K562 (cell line): Measurements from ENCODE around the gene FMN1. TPM values are rescaled to one million over a fixed set of nuclear protein-coding genes. Genes with fewer than 3 reads are reported as not detected.

ENCODE experiments used
- ATAC-seq: fragments of 200-7000 bp; cut with Tn5 transposase; 3 replicates; pipeline ENCODE4 v1.9.1; 2020; ENCODE audit warnings: moderate library complexity
- BruUV-seq: library from RNA; stranded (reverse); fragments of 400-500 nt; replicated peaks from 2 replicates; lab custom pipeline; 2021; lab: Mats Ljungman, UMichigan
- CTCF ChIA-PET: fragments of 300-600 bp; formaldehyde crosslinking; extraction: SDS; loops from one replicate; lab custom pipeline; 2021; ENCODE audit warnings: low intra/inter-chr PET ratio; lab: Yijun Ruan, JAX
- POLR2A ChIA-PET: fragments of 300-600, 350-650 bp; sonication (Branson Sonifier 250); formaldehyde crosslinking; extraction: SDS; loops from one replicate; lab custom pipeline; 2021; ENCODE audit warnings: antibody characterized with exemption, inconsistent platforms; lab: Yijun Ruan, JAX
- DNase-seq, 4 experiments: peaks; one replicate each; pipeline versions ENCODE4 v3.0.0 to v3.0.0-alpha.2; 2011 to 2018; ENCODE audit warnings: low spot score in 3 of 4, mixed read lengths in 3 of 4; ENCODE audit errors: extremely low read depth in 1 of 4
- FAIRE-seq: peaks from 2 replicates; lab custom pipeline; 2011; peaks lifted over from hg19 to GRCh38; lab: Jason Lieb, UNC
- H2AFZ ChIP-seq: 2 replicates; pipeline ENCODE4 v1.6.0; 2011; ENCODE audit warnings: low read depth, low read length, control low read depth, inconsistent platforms
- H3K27ac ChIP-seq: fragments of 200-600 bp; 3 replicates; pipeline ENCODE4 v1.8.0; 2011; ENCODE audit warnings: low read depth, mild to moderate bottlenecking, control low read depth, inconsistent platforms, low read length, moderate library complexity, mixed read lengths; ENCODE audit errors: extremely low read depth
- H3K27me3 ChIP-seq, 2 experiments: fragments of 300-600 bp in 1 of 2; 2 replicates in 1 of 2; 3 replicates in 1 of 2; pipeline versions ENCODE4 v1.6.0 to v1.8.0; 2011; ENCODE audit warnings: inconsistent platforms in 2 of 2, low read length in 2 of 2, mild to moderate bottlenecking in 1 of 2, mixed read lengths in 1 of 2, moderate library complexity in 1 of 2; ENCODE audit not compliant: control insufficient read depth in 2 of 2, insufficient read depth in 2 of 2
- H3K36me3 ChIP-seq: fragments of 300-600 bp; 3 replicates; pipeline ENCODE4 v1.8.0; 2011; ENCODE audit warnings: mild to moderate bottlenecking, low read length, inconsistent platforms; ENCODE audit not compliant: control insufficient read depth, insufficient read depth
- H3K4me1 ChIP-seq, 2 experiments: fragments of 200-600 bp in 1 of 2; replicated peaks in 1 of 2; 2 replicates in 1 of 2; 3 replicates in 1 of 2; pipeline versions ENCODE4 v1.5.1 to v1.8.0; 2011; ENCODE audit warnings: inconsistent platforms in 2 of 2, low read length in 2 of 2, mild to moderate bottlenecking in 1 of 2, mixed read lengths in 1 of 2, moderate library complexity in 1 of 2; ENCODE audit not compliant: control insufficient read depth in 2 of 2, insufficient read depth in 2 of 2
- H3K4me2 ChIP-seq: 2 replicates; pipeline ENCODE4 v1.6.1; 2011; ENCODE audit warnings: low read length, control low read depth, inconsistent platforms, mixed read lengths; ENCODE audit not compliant: insufficient read depth
- H3K4me3 ChIP-seq: fragments of 200-600 bp; sonication (generic), shearing (Covaris generic); 2 replicates; pipeline ENCODE4 v1.5.1; 2016; ENCODE audit warnings: control low read depth, inconsistent platforms
- H3K79me2 ChIP-seq: fragments of 200-600 bp; 3 replicates; pipeline ENCODE4 v1.8.0; 2011; ENCODE audit warnings: low read length, inconsistent platforms; ENCODE audit not compliant: control insufficient read depth, insufficient read depth
- H3K9ac ChIP-seq, 2 experiments: 2 replicates each; pipeline versions ENCODE4 v1.6.0 to v1.6.1; 2011; ENCODE audit warnings: low read depth in 2 of 2, low read length in 2 of 2, control low read depth in 1 of 2, inconsistent platforms in 1 of 2, mild to moderate bottlenecking in 1 of 2, mixed read lengths in 1 of 2; ENCODE audit not compliant: insufficient read depth in 1 of 2
- H3K9me1 ChIP-seq: one replicate; pipeline ENCODE4 v1.6.0; 2011; ENCODE audit warnings: inconsistent platforms, mild to moderate bottlenecking, low read length, moderate library complexity; ENCODE audit not compliant: control insufficient read depth, insufficient read depth
- H3K9me3 ChIP-seq: replicated peaks from 2 replicates; pipeline ENCODE4 v1.5.1; 2011; ENCODE audit warnings: low read depth, low read length, inconsistent platforms; ENCODE audit not compliant: control insufficient read depth, insufficient read depth
- H4K20me1 ChIP-seq: replicated peaks from 2 replicates; pipeline ENCODE4 v1.6.1; 2011; ENCODE audit warnings: low read length, inconsistent platforms, mixed read lengths; ENCODE audit not compliant: control insufficient read depth, insufficient read depth
- EZH2 ChIP-seq: IDR thresholded peaks from 2 replicates; pipeline ENCODE4 v1.6.1; 2012; ENCODE audit warnings: low read depth, mild to moderate bottlenecking, inconsistent platforms, low read length, borderline replicate concordance
- GATAD2A ChIP-seq: fragments of 450-650 bp; IDR thresholded peaks from 2 replicates; pipeline ENCODE4 v1.6.1; 2017
- JUND ChIP-seq, 2 experiments: IDR thresholded peaks; 2 replicates in 1 of 2; 3 replicates in 1 of 2; pipeline ENCODE4 v1.6.1; 2011; ENCODE audit warnings: borderline replicate concordance in 2 of 2, low read depth in 2 of 2, low read length in 2 of 2, improper control_type of control experiment in 1 of 2, missing biosample characterization in 1 of 2, missing genetic modification characterization in 1 of 2, missing genetic modification reagents in 1 of 2
- KHSRP ChIP-seq: fragments of 450-650 bp; IDR thresholded peaks from 2 replicates; pipeline ENCODE4 v1.6.1; 2017
- MAFG ChIP-seq: fragments of 450-650 bp; conservative IDR thresholded peaks from 2 replicates; pipeline ENCODE4 v1.6.1; 2016; ENCODE audit warnings: missing genetic modification characterization, missing compliant biosample characterization
- TOE1 ChIP-seq, 2 experiments: fragments of 450-650 bp in 1 of 2; sonication (generic) in 1 of 2; formaldehyde crosslinking in 1 of 2; IDR thresholded peaks; 2 replicates each; pipeline versions ENCODE4 v1.7.1 to v1.8.0; 2016 to 2022; ENCODE audit warnings: borderline replicate concordance in 2 of 2, mild to moderate bottlenecking in 2 of 2, antibody characterized with exemption in 1 of 2, inconsistent platforms in 1 of 2, low read depth in 1 of 2, missing genetic modification reagents in 1 of 2, moderate library complexity in 1 of 2
- WGBS: fragments of 100-300 bp; shearing (Covaris generic); methylation state at CpG from one replicate; pipeline ENCODE4 v1.1.6; 2016; ENCODE audit warnings: low coverage, mixed read lengths; ENCODE audit not compliant: insufficient coverage; ENCODE audit errors: missing lambda C conversion rate; 5-methylcytosine and 5-hydroxymethylcytosine counted together
- in situ Hi-C: fragments of 300-500 bp; cut with MboI; formaldehyde crosslinking; loops from 4 replicates; pipeline ENCODE4 v1.15.0; 2018; ENCODE audit warnings: inconsistent platforms, mixed read lengths
- intact Hi-C: fragments of 100-400 bp; cut with micrococcal nuclease; formaldehyde crosslinking; loops from 2 replicates; pipeline ENCODE4 v1.14.2; 2022
- polyA plus RNA-seq, 8 experiments: library from polyadenylated mRNA; depleted of rRNA in 4 of 8; stranded (reverse) in 5 of 8; unstranded in 3 of 8; fragments of >200 nt; fragmentation: Nextera tagmentation in 2 of 8; fragmentation: Illumina TruSeq in 1 of 8; extraction: Ambion mirVana in 2 of 8; extraction: Trizol in 1 of 8; gene quantifications; 2 replicates each; pipeline versions ENCODE4 v1.2.1 to v1.2.3, GENCODE V29; 2011 to 2014; ENCODE audit warnings: inconsistent platforms in 1 of 8, missing spikeins in 1 of 8
- total RNA-seq, 7 experiments: library from RNA; depleted of rRNA in 6 of 7; stranded (reverse); fragments of >200 nt in 6 of 7; fragmentation: Illumina TruSeq in 2 of 7; extraction: Trizol in 2 of 7; gene quantifications; 2 replicates each; pipeline versions ENCODE4 v1.2.1 to v1.2.3, GENCODE V29; 2011 to 2021; ENCODE audit warnings: low replicate concordance in 1 of 7
- TF ChIP-seq, protein P1 (sequence below): sonication (generic); formaldehyde crosslinking; IDR thresholded peaks from 2 replicates; pipeline ENCODE4 v1.8.1; 2022; ENCODE audit warnings: missing genetic modification reagents
- TF ChIP-seq, protein P2 (sequence below): fragments of 200-800 bp; sonication (Bioruptor generic); IDR thresholded peaks from 2 replicates; pipeline ENCODE4 v1.6.1; 2016; ENCODE audit warnings: missing genetic modification characterization, missing compliant biosample characterization

The FMN1 gene
- total and polyA plus RNA-seq, 9 of the 15 experiments (the other 6 are each of a cell fraction or from before 2014, with no cell fraction given), result 0.03 to 0.07 (median 0.04) TPM; not detected in 6

DNA sequence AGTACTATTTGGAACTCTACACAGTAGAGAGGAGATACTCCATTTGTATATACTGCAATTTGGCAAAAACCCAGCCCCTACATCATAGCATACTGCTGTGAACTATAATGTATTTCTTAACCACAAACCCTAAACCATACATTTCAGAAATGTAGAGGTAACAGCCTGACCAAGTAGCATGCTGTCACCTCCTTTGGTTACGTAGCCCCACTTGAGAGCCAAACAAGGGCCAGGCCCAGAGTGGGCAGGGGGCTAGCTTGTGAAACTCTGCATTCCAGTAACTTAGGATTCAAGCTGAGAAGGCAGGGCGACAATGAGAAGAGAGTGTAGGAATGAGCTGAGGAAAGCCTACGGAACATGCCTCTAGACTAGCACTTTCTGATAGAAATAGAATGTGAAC is 340.9 kb downstream of the FMN1 start:
- ATAC-seq (no peak), FAIRE-seq (no peak), DNase-seq (no peak)
- BruUV-seq, result no TSS peak
- ChIA-PET CTCF (no interaction called here), POLR2A (interaction anchor here (1.2 kb wide), 1 partner anchor 13 kb away, joined by 3 read pairs; no protein-coding TSS in a partner anchor)
- intact Hi-C loops (no loop called here), in situ Hi-C loops (no loop called here)
- Histone ChIP-seq H2AFZ (no peak overlapping the region), H3K27ac (no peak overlapping the region), H3K4me3 (no peak overlapping the region), H4K20me1 (no peaks in the 10 kb centered on the region), H3K9me3 (no peaks in the 10 kb centered on the region), H3K9ac (no peak overlapping the region), H3K4me2 (no peak overlapping the region), H3K79me2 (no peaks in the 10 kb centered on the region), H3K4me1 (no peaks in the 10 kb centered on the region), H3K9me1 (no peaks in the 10 kb centered on the region), H3K27me3 (no peaks in the 10 kb centered on the region; a peak in 2 of 5 replicates), H3K36me3 (no peaks in the 10 kb centered on the region)
- TF ChIP-seq TOE1 (IDR thresholded peaks at IDR 0.05; ENCODE audit: borderline replicate concordance) (no peak), TOE1 (CRISPR knock-in tag; IDR thresholded peaks at IDR 0.05; ENCODE audit: borderline replicate concordance, low read depth) (no peak), JUND (IDR thresholded peaks at IDR 0.05; ENCODE audit: borderline replicate concordance, low read depth, low read length) (no peak), JUND (tag; IDR thresholded peaks at IDR 0.05; ENCODE audit: borderline replicate concordance, low read depth, low read length) (no peak)
- WGBS, result 8% methylated on average over 3 of the region's 3 CpGs

DNA sequence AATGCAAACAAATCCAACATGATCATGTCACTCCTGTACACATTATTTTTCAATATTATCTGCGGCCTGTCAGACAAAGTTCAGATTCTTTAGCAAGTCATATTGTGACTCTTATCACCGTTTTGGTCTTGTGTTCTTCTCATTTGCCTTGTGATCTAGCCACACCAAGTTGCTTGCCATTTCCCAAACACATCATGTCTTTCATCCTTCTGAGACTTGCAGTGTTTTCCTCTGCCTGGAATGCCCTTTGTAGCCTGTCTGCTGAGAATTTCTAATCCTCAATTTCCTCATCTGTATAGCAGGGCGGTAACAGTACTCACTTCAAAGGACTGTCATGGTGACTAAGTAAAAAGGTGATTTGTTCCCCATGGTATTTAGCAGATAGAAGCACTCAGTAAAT is 341.7 kb downstream of the FMN1 start:
- DNase-seq (no peak), ATAC-seq (no peak), FAIRE-seq (no peak)
- Histone ChIP-seq H2AFZ (no peak overlapping the region), H3K27me3 (peaks cover 0 to 4% of the 10 kb centered on the region in 2 experiments; a peak in 2 of 5 replicates), H3K9me1 (no peaks in the 10 kb centered on the region), H3K79me2 (no peaks in the 10 kb centered on the region), H3K27ac (no peak overlapping the region), H3K36me3 (no peaks in the 10 kb centered on the region), H3K4me3 (no peak overlapping the region), H3K9ac (no peak overlapping the region), H3K4me1 (no peaks in the 10 kb centered on the region), H3K4me2 (no peak overlapping the region), H3K9me3 (no peaks in the 10 kb centered on the region), H4K20me1 (no peaks in the 10 kb centered on the region)
- ChIA-PET POLR2A (no interaction called here), CTCF (no interaction called here)
- no TSS peak for BruUV-seq
- 0% methylated on average over 3 of the region's 3 CpGs for WGBS
- in situ Hi-C loops (no loop called here), intact Hi-C loops (no loop called here)
- TF ChIP-seq, protein P1, sequence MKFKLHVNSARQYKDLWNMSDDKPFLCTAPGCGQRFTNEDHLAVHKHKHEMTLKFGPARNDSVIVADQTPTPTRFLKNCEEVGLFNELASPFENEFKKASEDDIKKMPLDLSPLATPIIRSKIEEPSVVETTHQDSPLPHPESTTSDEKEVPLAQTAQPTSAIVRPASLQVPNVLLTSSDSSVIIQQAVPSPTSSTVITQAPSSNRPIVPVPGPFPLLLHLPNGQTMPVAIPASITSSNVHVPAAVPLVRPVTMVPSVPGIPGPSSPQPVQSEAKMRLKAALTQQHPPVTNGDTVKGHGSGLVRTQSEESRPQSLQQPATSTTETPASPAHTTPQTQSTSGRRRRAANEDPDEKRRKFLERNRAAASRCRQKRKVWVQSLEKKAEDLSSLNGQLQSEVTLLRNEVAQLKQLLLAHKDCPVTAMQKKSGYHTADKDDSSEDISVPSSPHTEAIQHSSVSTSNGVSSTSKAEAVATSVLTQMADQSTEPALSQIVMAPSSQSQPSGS (CRISPR knock-in tag), result no peak
- no peak for TF ChIP-seq MAFG (tag)
- TF ChIP-seq KHSRP, result no peak
- TF ChIP-seq EZH2, result no peak
- no peak for TF ChIP-seq GATAD2A
- TF ChIP-seq, protein P2, sequence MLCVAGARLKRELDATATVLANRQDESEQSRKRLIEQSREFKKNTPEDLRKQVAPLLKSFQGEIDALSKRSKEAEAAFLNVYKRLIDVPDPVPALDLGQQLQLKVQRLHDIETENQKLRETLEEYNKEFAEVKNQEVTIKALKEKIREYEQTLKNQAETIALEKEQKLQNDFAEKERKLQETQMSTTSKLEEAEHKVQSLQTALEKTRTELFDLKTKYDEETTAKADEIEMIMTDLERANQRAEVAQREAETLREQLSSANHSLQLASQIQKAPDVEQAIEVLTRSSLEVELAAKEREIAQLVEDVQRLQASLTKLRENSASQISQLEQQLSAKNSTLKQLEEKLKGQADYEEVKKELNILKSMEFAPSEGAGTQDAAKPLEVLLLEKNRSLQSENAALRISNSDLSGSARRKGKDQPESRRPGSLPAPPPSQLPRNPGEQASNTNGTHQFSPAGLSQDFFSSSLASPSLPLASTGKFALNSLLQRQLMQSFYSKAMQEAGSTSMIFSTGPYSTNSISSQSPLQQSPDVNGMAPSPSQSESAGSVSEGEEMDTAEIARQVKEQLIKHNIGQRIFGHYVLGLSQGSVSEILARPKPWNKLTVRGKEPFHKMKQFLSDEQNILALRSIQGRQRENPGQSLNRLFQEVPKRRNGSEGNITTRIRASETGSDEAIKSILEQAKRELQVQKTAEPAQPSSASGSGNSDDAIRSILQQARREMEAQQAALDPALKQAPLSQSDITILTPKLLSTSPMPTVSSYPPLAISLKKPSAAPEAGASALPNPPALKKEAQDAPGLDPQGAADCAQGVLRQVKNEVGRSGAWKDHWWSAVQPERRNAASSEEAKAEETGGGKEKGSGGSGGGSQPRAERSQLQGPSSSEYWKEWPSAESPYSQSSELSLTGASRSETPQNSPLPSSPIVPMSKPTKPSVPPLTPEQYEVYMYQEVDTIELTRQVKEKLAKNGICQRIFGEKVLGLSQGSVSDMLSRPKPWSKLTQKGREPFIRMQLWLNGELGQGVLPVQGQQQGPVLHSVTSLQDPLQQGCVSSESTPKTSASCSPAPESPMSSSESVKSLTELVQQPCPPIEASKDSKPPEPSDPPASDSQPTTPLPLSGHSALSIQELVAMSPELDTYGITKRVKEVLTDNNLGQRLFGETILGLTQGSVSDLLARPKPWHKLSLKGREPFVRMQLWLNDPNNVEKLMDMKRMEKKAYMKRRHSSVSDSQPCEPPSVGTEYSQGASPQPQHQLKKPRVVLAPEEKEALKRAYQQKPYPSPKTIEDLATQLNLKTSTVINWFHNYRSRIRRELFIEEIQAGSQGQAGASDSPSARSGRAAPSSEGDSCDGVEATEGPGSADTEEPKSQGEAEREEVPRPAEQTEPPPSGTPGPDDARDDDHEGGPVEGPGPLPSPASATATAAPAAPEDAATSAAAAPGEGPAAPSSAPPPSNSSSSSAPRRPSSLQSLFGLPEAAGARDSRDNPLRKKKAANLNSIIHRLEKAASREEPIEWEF, result no peak
